NCI-H2107 treated with DMSO at 0.1 percent for 48 hours (cell line): ENCODE data around the gene TSGA10IP.
A peak's percentile ranks its signal among the peaks of the same experiment; 100 is the strongest.

Experiments used
- DNase-seq: peaks from one replicate; lab custom pipeline; 2025; ENCODE audit not compliant: unreplicated experiment; lab: John Stamatoyannopoulos, UW

TSGA10IP gene

GRCh38 chr11:65917434-65918210, 27.7 kb upstream of the TSGA10IP start:
- DNase-seq = no peak

DNA sequence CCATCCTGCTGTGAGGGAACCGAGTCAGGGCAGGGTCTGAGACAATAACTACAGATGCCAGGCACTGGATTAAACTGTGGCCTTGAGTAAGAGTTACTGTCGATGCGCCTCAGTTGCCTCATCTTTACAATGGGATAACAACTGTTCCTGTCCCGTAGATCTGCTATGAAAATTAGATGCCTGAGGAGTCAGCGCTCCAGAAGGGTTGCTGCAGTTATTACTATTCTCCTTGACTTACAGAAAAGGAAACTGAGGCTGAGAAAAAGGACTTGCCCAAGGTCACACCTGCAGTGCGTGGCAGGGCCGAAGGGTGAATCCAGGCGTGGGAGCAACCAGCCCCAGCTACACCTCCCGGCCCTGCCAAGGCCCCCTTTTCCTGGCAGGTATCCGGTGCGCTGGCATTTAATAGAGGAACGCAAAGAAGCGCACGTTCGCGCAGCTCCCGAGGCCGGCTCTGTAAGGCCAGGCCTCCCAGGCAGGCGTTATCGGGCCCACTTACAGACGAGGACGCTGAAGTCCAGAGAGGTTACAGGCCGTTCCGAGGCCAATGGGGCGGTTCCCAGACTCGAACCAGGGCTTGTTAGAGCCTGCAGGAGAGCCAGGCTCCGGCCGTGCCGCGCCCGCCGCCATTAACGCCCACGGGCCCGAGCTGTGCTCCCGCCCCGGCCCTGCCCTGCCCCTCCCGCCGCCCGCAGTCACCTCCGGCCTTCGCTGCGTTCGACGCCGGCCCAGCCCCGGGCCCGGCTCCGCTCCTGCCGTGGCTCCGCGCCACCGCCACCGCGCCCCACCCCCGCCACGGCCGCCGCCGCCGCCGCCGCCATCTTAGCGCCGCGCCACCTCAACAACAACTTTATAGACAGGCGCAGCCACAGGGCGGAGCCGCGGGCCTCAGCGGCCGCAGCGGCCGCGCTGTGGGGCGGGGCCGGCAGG, 26.8 kb upstream of the TSGA10IP start, which contains the start of gene C11orf68:
Gene C11orf68, minus strand, starts transcription at position 852 of the 930 bp plus-strand sequence. Its CDS starts 31 bp downstream, at position 821.
- DNase-seq = no peak

DNA sequence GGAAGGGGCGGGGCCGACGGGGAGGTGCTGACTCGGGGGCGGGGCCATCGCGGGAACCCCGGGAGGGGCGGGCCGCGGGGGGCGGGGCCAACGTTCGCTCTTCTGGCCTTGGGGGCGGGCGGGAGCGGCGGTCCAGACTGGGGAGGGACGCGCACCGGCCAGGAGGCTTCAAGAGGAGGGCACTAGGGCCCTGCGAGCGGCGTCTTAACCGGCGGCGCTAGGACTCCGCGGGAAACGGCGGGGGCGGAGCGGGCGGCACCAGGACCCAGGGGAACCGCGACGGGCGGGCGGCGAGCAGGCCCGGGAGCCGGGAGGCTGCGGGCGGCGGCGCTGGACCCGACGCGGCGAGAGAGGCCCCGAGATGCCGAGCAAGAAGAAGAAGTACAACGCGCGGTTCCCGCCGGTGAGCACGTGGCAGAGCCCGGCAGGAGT, 26.1 kb upstream of the TSGA10IP start, which contains the start of gene DRAP1:
Gene DRAP1, plus strand, starts transcription at position 286 of the 432 bp plus-strand sequence. Its CDS starts 76 bp downstream, at position 362.
- peak; percentile 89 for DNase-seq

GRCh38 chr11:65919573-65920371, 25.5 kb upstream of the TSGA10IP start:
- no peak for DNase-seq

- DNase-seq = no peak
Observed at GRCh38 chr11:65920372-65920802, 24.9 kb upstream of the TSGA10IP start.

DNA sequence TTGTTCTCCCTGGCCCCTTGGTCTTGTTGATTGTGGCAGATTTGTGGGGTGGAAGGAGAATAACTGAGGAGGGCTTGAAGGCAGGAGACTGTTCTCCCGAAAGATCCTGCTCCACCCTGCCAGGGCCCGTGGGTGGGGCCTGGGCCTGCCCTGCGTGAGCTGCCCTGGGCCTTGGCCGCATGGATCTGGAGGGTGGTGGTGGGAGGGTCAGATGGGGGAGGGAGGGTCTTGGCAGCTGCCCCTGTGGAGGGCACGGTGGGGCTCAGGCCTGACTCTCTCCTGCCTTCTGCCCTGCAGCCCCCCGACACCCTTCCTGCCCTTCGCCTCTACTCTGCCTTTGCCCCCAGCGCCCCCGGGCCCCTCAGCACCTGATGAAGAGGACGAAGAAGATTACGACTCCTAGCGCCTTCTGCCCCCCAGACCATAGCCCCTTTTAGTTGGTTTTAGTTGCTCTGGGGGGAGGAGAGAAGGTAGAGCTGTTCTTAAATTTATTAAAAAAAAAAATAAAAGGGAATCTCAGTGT, 24.2 kb upstream of the TSGA10IP start:
- no peak for DNase-seq

DNA sequence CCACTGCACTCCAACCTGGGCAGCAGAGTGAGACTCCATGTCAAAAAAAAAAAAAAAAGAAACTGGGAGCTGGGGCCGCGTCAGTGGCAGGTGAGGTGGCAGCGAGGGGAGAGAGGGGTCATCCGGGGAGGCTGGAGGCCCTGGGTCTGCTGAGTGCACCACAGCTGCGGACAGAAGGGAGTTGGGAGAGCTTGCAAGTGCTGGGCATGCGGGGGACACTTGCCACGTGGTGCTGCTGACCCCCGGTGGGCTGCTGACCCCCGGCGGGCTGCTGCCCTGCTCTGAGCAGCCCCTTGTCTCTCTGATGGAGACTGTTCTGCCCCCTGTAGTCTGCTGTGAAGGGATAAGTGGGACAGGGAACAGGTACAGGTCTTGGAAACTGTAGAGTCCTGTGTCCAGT, 23.4 kb upstream of the TSGA10IP start:
- DNase-seq = no peak

- no peak for DNase-seq
Observed at GRCh38 chr11:65922565-65922964, 22.7 kb upstream of the TSGA10IP start.

DNA sequence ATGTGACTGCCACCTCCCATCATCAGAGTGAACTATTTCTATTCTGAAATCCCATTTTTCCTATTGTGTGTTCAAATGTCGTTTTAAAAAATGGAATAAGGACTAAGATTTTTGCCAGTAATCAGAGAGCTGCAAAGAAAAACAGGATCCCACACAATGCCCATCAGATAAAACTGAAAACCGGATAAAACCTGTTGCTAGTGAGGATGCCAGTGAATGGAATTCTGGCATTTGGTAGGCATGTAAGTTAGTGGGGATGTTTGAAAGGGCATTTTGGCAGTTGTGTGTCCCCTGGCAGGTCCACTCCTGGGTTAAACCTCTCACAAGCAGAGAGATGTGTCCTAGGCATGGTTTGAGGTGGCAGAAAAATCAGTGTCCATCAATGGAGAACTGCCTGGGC, 19.9 kb upstream of the TSGA10IP start:
- no peak for DNase-seq

DNA sequence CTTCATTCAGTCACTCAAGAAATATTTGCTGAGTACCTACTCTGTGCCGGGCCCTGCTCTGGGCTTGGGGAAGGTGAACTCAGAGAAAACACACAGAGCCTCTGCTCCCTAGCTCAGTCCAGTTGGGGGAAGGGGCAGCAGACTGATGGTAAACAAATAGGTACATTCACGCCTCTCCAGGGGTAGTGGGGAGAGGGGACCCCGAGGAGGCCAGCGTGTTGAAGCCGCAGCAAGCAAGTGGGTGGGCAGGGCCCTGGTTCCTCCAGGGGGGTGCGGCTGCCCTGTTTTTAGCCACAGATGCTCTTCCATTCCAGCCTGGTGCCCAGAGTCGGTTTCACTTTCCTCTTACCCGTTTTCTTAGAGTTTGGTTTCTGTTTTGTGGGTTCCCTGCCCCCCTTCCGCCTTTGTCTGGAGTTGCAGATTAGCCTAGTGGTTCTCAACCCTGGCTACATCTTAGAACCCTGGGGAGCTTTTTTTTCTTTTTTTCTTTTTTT, 17.3 kb upstream of the TSGA10IP start:
- no peak for DNase-seq

DNA sequence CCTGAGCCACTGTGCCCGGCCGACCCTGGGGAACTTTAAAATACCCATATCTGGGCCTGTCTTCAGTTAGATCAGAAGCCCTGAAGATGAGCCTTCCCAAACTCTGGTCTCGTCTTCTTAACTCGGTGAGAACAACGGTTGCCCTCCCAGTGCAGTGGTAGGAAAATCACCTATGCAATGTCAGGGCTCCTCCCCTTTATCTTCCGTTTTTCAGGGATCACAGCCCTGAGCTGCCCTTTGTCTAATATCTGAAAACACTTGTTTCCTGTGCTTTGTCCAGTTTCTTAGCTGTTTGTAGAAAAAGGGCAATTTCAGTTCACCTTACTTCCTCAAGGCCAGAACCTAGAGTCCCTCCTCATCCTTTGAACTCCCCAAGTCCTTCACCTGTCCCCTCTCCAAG, 16.6 kb upstream of the TSGA10IP start:
- DNase-seq = no peak

GRCh38 chr11:65931773-65932557, 13.3 kb upstream of the TSGA10IP start:
- no peak for DNase-seq

GRCh38 chr11:65932558-65932919, 12.7 kb upstream of the TSGA10IP start:
- no peak for DNase-seq

GRCh38 chr11:65934014-65934413, 11.3 kb upstream of the TSGA10IP start:
- DNase-seq = no peak

DNA sequence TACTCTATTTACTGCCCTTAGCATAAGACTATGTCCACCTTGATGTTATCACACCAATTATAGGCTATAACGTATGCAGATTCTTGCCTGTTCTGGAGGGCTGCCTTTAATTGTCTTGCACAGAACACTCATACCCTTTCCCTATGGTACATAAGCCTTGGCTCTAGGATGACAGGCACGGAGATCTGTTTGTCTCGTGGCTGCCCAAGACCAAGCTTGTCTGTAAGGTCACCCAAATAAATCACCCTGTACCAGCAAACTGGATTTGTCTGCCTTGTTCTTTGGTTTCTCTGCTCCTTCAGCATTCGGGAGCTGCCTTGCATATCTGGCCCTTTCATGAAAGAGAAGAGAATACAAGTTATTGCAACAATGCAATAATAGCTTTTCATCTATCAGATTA, 7.5 kb upstream of the TSGA10IP start:
- DNase-seq = no peak

- DNase-seq = no peak
Observed at GRCh38 chr11:65941720-65942310, 3.5 kb upstream of the TSGA10IP start.

- no peak for DNase-seq
Observed at GRCh38 chr11:65942531-65942930, 2.7 kb upstream of the TSGA10IP start.

GRCh38 chr11:65944191-65944590, 1.1 kb upstream of the TSGA10IP start:
- no peak for DNase-seq

- no peak for DNase-seq
Observed at GRCh38 chr11:65944767-65945166, 513 bp upstream of the TSGA10IP start.
